Omental fat pad (tissue), 4 donors: ENCODE results near the gene ARID3B. TPM values are rescaled to one million over a fixed set of nuclear protein-coding genes. Genes with fewer than 3 reads are reported as not detected.
"Not testable (repeated sequence)": the region's sequence is repeated elsewhere in the genome, so short reads cannot be mapped to it uniquely, and the experiment has no call there.

ENCODE experiments used
- ATAC-seq: fragments of 150-250 bp; one replicate; pipeline ENCODE4 v1.9.1; 2016; ENCODE audit warnings: mild to moderate bottlenecking, moderate library complexity; ENCODE audit not compliant: low FRiP score
- DNase-seq: peaks from one replicate; pipeline ENCODE4 v3.0.0-alpha.2; 2019; ENCODE audit warnings: low spot score
- CTCF ChIP-seq, 3 donors: fragments of 450-650 bp; IDR thresholded peaks; one replicate each; pipeline ENCODE4 v1.5.1; 2016 to 2017; ENCODE audit warnings: antibody characterized with exemption in 3 of 3, mild to moderate bottlenecking in 3 of 3, moderate library complexity in 2 of 3
- total RNA-seq, 4 donors: library from RNA; depleted of rRNA; stranded (reverse); fragments of >200 nt; gene quantifications; one replicate each; pipeline ENCODE4 v1.1.0, GENCODE V29; 2016

Gene ARID3B
- total RNA-seq, 4 donors from 2014 or later = 2.2 to 16.9 (median 4.3) TPM

- no peak for DNase-seq
- no peak for TF ChIP-seq CTCF (IDR thresholded peaks at IDR 0.05)
- no peak for ATAC-seq
Measured at GRCh38 chr15:74625693-74626092, 84.7 kb downstream of the ARID3B start.

DNA sequence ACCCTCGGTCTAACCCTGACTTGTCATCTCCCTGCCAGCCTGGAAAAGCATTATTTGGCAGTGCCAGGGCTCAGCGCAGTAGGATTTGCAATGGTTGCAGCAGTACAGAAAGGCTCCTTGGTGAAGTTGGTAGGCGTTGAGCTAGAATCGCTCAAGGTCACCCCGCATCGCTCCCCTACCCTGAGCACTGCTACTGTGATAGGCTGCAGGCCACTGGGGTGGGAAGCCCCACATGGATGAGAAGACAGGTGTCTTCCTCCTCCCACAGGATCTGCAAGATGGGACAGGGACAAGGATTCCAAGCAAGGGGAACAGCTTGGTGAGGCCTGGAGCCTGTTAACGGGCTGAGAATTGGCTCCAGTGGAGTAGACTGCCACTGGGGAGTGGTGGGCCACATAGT, 85.3 kb downstream of the ARID3B start:
- DNase-seq = no peak
- TF ChIP-seq CTCF (IDR thresholded peaks at IDR 0.05) = no peak
- ATAC-seq = no peak

- DNase-seq = no peak
- no peak for TF ChIP-seq CTCF (IDR thresholded peaks at IDR 0.05)
- no peak for ATAC-seq
Measured at GRCh38 chr15:74626752-74627692, 86.0 kb downstream of the ARID3B start.

- no peak for ATAC-seq
Measured at GRCh38 chr15:74627766-74628165, 86.7 kb downstream of the ARID3B start.

DNA sequence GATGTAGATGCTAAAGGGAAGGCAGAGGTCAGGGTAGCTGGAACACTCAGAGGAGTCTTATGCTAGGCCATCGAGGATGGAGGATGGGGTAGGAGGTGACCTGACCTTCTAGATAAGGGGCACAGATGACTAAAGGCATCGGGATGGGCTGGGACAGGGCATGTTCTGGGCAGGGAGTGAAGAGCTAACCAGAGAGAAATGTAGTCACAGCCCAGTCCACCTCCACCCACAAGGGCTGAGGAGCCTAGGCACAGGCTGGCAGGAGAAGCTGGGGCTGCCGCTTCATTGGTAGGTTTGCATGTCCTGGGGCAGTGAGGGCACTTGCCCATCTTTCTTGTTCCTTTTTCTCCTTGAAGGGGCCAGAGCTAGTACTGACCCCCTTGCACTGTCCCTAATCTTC, 87.2 kb downstream of the ARID3B start:
- DNase-seq (no peak), ATAC-seq (no peak)
- no peak for TF ChIP-seq CTCF (IDR thresholded peaks at IDR 0.05)

More at GRCh38 chr15:74627766-74628165, 86.7 kb downstream of the ARID3B start:
- no peak for TF ChIP-seq CTCF (IDR thresholded peaks at IDR 0.05)
- DNase-seq = no peak

GRCh38 chr15:74628949-74629348, 87.9 kb downstream of the ARID3B start:
- ATAC-seq (no peak), DNase-seq (no peak)
- no peak for TF ChIP-seq CTCF (IDR thresholded peaks at IDR 0.05)

- DNase-seq, ATAC-seq: not testable (repeated sequence)
Measured at GRCh38 chr15:74629696-74630095, 88.7 kb downstream of the ARID3B start.
